NCI-H345 (cell line): Measurements from ENCODE around the gene ALLC.
"Not testable (repeated sequence)": the region's sequence is repeated elsewhere in the genome, so short reads cannot be mapped to it uniquely, and the experiment has no call there.

Experiments used
- DNase-seq: peaks from one replicate; lab custom pipeline; 2025; lab: John Stamatoyannopoulos, UW

Gene ALLC

GRCh38 chr2:3626118-3626811 is 31.7 kb upstream of the ALLC start:
- no peak for DNase-seq

DNA sequence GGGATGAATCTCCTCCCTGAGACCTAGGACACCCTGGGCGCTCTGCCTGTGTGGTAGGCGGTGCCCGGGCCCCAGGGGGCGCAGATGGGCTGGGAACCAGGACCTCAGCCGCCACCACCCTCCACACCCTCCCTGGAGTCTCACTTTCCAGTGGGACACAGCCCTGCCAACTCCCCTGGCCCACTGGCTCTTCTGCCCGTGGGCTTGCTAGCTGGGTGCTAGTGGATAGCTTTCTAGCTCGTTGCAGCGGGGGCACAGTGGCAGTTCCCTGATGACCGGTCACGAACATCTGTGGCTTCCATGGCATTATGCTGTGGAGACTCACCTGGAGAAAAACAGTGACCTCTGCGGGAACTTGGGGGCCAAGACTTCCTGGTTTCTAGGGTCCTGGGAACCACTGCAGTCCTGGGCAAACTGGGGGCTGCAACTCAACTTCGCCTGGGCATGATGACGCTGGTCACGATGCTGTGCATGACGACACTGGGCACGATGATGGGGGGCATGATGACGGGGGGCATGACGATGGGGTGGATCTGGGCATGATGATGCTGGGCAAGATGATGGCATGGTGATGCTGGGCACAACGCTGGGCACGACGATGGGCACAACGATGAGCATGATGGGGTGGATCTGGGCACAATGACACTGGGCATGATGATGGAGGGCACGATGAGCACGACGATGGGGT is 31.0 kb upstream of the ALLC start:
- DNase-seq = no peak

DNA sequence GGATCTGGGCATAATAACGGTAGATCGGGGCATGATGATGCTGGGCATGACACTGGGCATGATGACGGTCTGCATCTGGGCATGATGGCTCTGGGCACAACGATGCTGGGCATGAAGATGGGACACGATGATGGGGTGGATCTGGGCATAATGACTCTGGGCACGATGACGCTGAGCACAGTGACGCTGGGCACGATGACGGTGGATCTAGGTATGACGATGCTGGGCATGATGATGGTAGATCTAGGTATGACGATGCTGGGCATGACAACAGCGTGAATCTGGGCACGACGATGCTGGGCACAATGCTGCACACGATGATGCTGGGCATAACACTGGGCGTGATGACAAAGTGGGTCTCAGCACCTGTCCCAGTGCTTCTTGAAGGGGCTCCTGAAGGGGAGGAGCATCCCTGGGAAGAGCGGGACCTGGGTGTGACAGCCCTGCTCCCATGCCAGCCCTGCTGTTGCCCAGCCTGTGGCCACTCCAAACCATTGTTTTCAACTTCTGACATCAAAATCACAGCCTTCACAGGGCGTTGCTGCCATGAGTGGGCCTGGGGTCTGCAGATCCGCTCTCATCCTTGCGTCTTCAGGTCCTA is 30.4 kb upstream of the ALLC start:
- DNase-seq = no peak

DNA sequence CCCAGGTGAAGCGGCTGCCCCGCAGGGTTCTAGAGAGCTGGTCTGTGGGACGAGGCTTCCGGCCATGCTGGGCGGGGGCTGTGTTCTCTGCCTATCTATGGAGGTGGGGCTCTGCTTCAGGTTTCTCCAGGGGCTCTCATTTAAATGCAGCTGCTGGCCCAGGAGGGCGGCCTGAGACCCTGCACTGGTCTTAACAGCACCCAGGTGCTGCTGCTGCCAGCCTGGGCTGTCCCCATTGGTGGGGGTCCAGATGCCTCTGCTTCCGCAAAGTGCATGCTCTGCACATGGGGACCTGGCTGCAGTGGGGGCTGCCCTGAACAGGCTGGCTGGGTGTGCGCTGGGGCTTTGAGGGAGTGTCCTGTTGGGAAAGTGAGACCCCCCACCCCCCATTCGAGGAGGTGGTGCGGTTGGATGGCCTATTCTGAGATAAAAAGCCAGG is 29.7 kb upstream of the ALLC start:
- no peak for DNase-seq

- DNase-seq = no peak
Observed at GRCh38 chr2:3628800-3629199, 29.2 kb upstream of the ALLC start.

- no peak for DNase-seq
Observed at GRCh38 chr2:3630631-3631030, 27.4 kb upstream of the ALLC start.

DNA sequence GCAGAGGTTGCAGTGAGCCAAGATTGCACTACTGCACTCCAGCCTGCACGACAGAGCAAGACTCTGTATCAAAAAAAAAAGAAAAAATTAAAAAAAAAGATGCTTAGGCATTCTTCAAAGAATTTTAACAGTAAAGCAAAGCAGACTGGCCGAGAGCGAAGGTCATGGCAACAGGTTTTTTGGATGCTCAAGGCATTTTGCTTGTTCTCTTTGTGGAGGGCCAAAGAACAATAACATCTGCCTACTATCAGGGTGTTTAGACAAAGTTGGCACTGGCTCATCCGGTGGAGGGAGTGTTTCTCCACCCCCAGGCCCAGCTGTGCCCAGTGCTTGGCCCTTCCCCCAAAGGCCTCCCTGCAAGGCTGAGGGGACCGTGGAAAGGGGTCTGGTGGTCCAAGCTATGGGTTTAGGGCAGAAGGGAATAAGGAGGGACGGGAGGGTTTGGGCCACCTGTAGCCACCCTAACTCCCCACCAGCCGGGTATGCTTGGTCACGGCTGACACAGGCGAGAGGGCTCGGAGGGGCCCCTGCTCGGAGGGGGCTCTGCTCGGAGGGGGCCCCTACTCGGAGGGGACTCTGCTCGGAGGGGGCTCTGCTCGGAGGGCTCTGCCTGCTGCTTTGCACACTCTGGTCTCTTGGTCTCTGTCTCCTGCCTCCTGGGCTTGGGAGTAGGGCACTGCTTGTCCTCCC is 26.7 kb upstream of the ALLC start:
- DNase-seq = no peak

DNA sequence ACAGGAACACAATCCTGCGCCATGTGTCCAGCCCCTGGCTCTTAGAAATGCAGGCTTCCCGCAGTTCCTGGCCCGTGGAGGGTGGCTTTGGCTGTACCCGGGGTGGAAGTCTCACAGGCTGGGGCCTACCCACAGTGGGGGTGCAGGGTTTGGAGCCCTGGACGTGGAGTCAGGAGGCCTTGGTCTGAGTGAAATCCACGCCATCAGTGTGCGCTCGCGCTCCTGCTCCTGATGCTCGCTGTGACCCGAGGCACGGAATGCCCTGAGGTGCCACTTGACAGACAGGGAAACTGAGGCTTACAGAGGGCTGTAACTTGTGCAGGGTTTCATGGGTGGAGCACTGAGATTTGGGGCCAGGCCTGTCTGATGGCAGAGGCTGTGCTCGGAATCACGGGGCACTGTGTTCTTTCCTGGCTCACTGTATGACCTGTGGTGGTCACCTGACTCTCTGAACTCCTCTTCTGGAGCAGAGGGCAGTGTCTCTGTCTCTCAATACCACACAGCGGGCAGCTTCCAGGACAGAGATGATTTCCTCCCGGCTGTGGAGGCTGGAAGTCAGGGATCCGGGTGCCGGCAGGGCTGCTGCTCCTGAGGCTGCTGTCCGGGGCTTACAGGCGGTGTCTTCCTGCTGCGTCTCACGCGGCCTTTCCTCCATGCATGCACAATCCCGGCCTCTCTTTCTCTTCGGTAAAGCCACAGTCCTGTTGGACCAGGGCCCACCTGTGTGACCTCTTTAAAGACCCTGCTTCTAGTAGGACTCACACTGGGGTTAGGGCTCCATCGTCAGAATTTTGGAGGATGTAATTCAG is 25.9 kb upstream of the ALLC start:
- DNase-seq = no peak

DNA sequence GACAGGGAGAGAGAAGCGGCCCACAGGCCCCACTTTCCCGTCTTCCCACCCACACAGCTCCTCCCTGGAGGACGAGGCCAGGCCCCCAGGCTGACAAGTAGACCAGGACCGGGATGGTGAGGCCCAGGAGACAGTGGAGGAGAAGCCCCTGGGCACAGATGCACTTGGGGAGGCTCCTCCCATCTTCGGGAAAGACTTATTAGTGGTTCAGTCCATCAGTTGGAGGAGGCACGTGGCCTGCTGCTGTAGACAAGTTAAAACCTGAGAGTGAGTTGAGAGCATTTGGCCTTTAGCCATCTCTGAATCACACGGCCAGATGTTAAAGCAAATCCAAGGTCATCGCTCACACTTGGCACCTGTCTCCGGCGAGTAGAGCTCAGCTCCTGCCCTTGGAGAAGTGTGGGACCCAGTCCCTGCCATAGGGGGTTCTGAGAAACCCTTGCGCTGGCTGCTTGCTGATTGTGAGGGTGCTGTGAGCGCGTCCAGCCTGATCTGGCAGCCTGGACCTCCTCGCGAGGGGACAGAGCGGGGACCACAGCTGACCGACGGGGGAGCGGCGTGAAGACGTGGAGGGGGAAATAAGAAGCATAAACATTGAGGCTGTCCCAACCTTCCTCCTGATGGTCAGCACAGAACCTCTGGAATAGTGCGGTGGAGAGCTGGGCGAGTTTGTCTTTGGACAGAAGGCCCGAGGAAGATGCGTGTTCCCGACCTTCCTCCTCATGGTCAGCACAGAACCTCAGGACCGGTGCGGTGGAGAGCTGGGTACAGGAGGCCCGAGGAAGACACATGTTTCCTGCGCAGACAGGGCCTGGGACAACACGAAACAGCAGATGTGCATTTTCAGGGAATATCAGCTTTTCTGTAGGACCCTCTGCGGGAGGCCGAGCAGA is 24.7 kb upstream of the ALLC start:
- DNase-seq = no peak

GRCh38 chr2:3633982-3634595 is 23.9 kb upstream of the ALLC start:
- no peak for DNase-seq

DNA sequence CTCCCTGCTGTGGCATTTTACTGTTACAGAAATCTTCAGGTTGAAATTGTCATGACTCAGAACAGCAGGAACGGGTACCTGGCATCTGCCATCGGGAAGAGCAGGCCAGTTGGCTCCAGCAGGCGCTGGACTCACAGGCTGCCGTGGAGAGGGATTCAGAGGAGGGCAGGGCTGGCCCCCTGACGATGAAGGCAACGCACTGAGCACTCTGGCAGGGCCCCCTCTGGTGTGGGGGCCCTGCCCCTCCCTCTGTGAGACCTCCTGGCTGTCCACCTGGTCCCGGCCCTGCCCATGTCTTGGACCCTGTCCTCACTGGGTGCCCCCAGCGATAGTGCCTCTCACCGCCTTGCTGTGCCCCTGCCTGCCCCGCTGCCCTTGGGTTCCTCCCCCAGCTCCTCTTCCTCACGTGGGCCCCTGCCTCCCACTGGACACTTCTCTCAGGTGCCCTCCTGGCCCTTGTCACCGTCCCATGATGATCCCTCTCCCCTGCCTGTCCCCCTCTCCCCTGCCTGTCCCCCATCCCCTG is 23.3 kb upstream of the ALLC start:
- no peak for DNase-seq

- DNase-seq = no peak
Observed at GRCh38 chr2:3635171-3635974, 22.6 kb upstream of the ALLC start.

DNA sequence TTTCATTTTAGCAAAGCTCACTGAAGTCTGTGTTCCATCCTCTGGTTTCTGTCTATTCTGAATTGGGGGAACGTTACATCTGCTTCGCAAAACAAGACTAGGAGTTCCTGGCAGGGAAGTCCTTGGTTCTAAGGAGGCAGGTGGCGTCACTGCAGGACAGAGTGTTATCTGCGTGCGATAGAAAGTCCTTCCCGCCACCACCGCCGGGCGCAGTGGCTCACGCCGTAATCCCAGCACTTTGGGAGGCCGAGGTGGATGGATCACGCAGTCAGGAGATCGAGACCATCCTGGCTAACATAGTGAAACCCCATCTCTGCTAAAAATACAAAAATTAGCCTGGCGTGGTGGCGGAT is 22.0 kb upstream of the ALLC start:
- not testable (repeated sequence) for DNase-seq

DNA sequence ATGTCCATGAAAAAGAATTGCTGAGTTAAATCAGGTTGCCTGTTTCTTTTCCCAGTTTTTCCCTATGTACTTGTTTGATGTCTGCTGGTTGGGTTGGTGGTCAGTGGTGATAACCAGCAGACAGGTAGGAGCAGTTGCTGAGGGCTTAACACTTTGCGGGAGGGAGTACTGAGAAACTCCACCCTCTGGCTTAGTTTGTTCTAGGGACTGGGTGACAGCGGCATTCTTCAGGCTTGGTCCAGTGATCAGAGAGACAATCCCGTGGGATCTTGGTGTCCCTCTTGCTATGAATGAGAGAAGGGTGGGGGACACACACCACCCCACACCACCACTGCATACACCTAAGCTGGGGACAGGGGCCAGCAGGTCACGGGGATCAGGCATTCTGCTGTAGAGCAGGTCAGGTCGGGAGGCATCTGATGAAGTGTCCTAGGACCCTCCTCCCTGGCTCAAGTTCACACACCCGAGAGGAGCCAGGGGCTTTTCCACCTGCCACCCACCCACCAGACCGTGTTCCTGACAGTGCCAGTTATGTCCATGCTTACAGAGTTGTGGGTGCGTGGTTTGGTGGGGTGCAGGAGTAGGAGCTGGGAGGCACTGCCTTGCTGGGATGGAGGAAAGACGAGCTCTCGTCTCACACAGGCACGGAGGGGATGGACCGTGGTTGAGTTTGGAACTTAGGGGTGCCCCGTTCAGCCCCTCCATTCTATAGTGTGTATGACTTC is 21.3 kb upstream of the ALLC start:
- no peak for DNase-seq

- no peak for DNase-seq
Observed at GRCh38 chr2:3637311-3637675, 20.7 kb upstream of the ALLC start.

DNA sequence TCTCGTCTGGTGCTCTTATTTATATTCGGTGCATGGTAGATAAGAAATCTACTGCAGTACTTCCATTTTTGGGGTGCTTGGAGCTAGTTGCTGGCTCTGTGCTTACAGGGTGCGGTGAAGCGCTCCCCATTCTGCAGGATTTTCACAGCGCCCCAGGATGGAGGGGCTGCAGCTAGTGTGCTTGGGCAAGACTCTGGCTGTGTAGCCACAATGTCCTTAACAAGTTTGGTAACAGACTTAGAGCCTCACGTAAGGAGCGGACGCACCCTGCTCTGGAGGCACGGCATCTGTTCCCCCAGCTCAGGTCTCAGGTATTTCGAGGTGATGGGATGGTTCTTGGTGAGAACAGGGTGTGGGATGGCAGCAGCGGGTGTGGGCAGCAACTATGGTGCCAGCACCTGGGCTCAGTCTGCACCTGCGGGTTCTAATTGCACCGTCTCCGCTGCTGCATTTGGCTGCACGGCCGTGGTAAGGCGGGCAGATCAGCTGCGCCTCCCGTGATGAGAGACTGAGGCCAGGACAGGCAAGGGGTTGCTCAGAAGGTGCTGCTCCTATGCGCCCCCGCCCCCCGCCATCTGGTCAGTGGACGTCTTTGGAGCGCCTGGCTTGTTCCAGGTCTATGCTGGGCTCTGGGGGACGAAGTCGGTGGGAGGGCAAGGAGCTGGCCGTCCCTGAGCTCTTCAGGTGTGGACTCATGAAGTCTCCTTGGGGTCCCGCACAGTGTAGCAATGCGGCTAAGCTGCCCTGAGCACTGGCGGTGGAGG is 20.1 kb upstream of the ALLC start:
- no peak for DNase-seq

- no peak for DNase-seq
Observed at GRCh38 chr2:3638456-3638810, 19.6 kb upstream of the ALLC start.

DNA sequence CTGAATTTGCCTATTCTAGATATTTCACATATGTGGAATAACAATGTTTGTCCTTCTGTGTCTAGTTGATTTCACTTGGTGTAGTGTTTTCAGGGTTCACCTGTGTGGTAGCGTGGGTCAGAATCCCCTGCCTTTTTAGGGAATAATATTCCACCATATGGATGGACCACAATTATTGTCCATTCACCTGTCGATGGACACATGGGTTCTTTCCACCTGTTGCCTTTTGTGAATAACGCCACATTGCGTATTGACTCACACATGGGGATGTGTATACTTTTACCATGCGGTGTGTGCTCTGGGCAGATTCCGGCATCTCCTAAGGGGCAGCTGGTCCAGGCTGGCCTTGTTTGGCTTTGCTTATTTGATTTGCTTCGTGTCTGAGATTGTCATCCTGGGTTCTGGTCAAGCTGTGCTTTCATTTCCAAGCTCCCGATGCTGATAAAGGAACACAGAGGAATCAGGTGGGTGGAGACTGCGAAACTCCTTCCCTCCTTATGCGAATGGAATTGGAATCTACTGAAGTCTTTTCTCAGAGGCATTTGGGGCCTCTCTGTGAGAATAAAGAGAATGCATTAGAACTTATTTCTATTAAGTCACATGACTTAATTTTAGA is 18.9 kb upstream of the ALLC start:
- no peak for DNase-seq
